ENCODE measurements around the gene TUBA1C.
A peak's percentile ranks its signal among the peaks of the same experiment; 100 is the strongest.

GRCh38 chr12:49322708-49323523 lies 58.0 kb downstream of the TUBA1C start, which contains the start of gene TROAP:
- TF ChIP-seq ZNF263 (CRISPR knock-in tag; IDR thresholded peaks at IDR 0.05; ENCODE audit: low read depth) (no peak), ZNF232 (CRISPR knock-in tag; IDR thresholded peaks at IDR 0.05) (0 out of 2 replicates have a peak, but pooled peaks have one; percentile 40), SP1 (CRISPR knock-in tag; conservative IDR thresholded peaks at IDR 0.05) (peak; percentile 90), ATF6 (CRISPR knock-in tag; IDR thresholded peaks at IDR 0.05) (no peak), ZNF121 (CRISPR knock-in tag; IDR thresholded peaks at IDR 0.05) (peak; percentile 51; the same call in 1 of the 2 replicates), ATF3 (CRISPR knock-in tag; conservative IDR thresholded peaks at IDR 0.05) (no peak), MAX (CRISPR knock-in tag; IDR thresholded peaks at IDR 0.05) (0 out of 2 replicates have a peak, but pooled peaks have one; percentile 31)
- TF ChIP-seq, protein P1, sequence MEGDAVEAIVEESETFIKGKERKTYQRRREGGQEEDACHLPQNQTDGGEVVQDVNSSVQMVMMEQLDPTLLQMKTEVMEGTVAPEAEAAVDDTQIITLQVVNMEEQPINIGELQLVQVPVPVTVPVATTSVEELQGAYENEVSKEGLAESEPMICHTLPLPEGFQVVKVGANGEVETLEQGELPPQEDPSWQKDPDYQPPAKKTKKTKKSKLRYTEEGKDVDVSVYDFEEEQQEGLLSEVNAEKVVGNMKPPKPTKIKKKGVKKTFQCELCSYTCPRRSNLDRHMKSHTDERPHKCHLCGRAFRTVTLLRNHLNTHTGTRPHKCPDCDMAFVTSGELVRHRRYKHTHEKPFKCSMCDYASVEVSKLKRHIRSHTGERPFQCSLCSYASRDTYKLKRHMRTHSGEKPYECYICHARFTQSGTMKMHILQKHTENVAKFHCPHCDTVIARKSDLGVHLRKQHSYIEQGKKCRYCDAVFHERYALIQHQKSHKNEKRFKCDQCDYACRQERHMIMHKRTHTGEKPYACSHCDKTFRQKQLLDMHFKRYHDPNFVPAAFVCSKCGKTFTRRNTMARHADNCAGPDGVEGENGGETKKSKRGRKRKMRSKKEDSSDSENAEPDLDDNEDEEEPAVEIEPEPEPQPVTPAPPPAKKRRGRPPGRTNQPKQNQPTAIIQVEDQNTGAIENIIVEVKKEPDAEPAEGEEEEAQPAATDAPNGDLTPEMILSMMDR (IDR thresholded peaks at IDR 0.05): no peak
- TF ChIP-seq, protein P2, sequence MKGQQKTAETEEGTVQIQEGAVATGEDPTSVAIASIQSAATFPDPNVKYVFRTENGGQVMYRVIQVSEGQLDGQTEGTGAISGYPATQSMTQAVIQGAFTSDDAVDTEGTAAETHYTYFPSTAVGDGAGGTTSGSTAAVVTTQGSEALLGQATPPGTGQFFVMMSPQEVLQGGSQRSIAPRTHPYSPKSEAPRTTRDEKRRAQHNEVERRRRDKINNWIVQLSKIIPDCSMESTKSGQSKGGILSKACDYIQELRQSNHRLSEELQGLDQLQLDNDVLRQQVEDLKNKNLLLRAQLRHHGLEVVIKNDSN (CRISPR knock-in tag; IDR thresholded peaks at IDR 0.05): no peak
- TF ChIP-seq, protein P3, sequence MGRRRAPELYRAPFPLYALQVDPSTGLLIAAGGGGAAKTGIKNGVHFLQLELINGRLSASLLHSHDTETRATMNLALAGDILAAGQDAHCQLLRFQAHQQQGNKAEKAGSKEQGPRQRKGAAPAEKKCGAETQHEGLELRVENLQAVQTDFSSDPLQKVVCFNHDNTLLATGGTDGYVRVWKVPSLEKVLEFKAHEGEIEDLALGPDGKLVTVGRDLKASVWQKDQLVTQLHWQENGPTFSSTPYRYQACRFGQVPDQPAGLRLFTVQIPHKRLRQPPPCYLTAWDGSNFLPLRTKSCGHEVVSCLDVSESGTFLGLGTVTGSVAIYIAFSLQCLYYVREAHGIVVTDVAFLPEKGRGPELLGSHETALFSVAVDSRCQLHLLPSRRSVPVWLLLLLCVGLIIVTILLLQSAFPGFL (CRISPR knock-in tag; IDR thresholded peaks at IDR 0.05; ENCODE audit: borderline replicate concordance): no peak

All from WTC11 (cell line).